GM12801 (cell line): ENCODE data around the gene TBXAS1.

Source experiments
- TF ChIP-seq, protein P1 (sequence below): IDR thresholded peaks from one replicate; pipeline ENCODE4 v1.5.1; 2011; ENCODE audit warnings: control low read depth; ENCODE audit not compliant: insufficient read length; ENCODE audit errors: extremely low read depth

Gene TBXAS1

GRCh38 chr7:140051820-140052219 is 222.8 kb downstream of the TBXAS1 start:
- TF ChIP-seq, protein P1, sequence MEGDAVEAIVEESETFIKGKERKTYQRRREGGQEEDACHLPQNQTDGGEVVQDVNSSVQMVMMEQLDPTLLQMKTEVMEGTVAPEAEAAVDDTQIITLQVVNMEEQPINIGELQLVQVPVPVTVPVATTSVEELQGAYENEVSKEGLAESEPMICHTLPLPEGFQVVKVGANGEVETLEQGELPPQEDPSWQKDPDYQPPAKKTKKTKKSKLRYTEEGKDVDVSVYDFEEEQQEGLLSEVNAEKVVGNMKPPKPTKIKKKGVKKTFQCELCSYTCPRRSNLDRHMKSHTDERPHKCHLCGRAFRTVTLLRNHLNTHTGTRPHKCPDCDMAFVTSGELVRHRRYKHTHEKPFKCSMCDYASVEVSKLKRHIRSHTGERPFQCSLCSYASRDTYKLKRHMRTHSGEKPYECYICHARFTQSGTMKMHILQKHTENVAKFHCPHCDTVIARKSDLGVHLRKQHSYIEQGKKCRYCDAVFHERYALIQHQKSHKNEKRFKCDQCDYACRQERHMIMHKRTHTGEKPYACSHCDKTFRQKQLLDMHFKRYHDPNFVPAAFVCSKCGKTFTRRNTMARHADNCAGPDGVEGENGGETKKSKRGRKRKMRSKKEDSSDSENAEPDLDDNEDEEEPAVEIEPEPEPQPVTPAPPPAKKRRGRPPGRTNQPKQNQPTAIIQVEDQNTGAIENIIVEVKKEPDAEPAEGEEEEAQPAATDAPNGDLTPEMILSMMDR: no peak

GRCh38 chr7:140053812-140054539 is 224.9 kb downstream of the TBXAS1 start:
- TF ChIP-seq, protein P1: no peak

- TF ChIP-seq, protein P1: no peak
Measured at GRCh38 chr7:140054751-140055150, 225.7 kb downstream of the TBXAS1 start.

- TF ChIP-seq, protein P1: no peak
Measured at GRCh38 chr7:140055833-140056232, 226.8 kb downstream of the TBXAS1 start.

DNA sequence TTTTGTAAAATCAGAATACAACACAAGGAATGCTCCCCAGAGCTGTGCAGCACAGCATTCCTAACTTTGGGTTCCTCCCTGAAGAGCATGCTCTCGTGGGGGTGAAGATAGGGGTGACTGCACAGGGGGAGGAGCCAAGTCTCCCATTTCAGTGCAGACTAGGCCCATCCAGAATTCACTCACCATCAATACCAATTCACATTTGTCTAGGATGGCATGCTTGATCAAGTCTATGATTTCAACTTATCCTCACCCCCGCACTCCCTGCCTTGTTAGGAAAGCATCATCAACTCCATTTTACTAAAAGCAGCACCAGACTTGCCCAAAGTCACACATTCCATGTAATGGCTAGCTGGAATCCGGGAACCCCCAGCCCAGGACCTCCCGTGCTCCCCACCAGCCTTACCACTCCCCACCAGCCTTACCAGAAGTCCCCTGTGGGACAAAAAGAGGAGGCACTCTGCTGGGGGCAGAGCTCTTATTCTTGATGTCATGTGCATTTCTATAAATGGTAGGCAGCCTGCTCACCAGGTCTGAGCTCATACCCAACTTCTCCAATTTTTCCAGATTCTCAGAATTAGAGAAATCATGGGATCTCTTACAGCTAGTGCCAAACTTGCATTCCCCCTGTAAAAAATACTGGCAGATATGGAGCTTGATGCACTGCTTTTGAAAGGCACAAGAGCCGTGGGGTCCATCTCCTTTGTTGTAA is 227.5 kb downstream of the TBXAS1 start:
- TF ChIP-seq, protein P1: no peak

DNA sequence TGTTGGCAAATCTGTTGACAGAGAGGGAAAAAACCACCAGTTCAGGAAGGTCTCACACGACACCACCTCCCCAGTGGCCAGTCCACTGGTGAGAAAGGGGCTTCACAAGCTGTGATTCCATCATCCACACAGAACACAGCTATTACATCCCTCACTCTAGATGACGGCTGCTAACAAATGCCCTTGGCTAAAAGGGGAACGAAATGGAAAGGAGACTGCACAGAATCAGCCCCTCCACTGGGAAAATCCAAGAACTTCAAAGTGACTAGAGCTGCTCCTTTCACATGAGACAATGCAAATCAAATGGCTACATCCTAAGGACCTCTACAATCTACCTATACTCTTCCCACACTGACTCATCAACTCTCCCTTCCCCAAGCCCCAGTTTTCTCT is 228.1 kb downstream of the TBXAS1 start:
- TF ChIP-seq, protein P1: no peak

DNA sequence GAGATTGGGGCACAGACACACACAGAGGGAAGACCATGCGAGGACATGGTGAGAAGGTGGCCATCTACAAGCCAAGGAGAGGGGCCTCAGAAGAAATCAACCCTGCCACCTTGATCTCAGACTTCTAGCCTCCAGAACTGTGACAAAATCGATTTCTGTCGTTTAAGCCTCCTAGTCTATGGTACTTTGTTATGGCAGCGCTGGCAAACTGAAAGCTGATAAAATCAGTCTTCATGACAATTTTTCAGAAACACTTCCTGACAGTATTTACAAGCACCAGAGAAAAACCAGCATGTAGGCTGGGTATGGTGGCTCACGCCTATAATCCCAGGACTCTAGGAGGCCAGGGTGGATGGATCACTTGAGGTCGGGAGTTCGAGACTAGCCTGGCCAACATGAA is 229.5 kb downstream of the TBXAS1 start:
- TF ChIP-seq, protein P1: no peak
